ENCODE results near the gene RPL18A.

RPL18A gene

GRCh38 chr19:17846146-17846545 lies 13.6 kb upstream of the RPL18A start:
- no peak overlapping the region for H2AFZ ChIP-seq (ENCODE audit: low read depth, low read length)
- no peak overlapping the region for H2BK5ac ChIP-seq (ENCODE audit: low read depth, low read length, poor library complexity, severe bottlenecking)
- H3K27ac ChIP-seq (ENCODE audit: low read length, poor library complexity, severe bottlenecking) = no peak overlapping the region
- peaks cover 19% of the 10 kb centered on the region for H3K4me1 ChIP-seq (ENCODE audit: control insufficient read depth, insufficient read depth, low read depth, low read length)
- H3K4ac ChIP-seq (ENCODE audit: low read depth in 1 of 2, low read length in 2 of 2) = no peak overlapping the region
- no peak overlapping the region for H2BK120ac ChIP-seq (ENCODE audit: low read depth, low read length)
- no peaks in the 10 kb centered on the region for H3K9me3 ChIP-seq (ENCODE audit: control insufficient read depth, low read length)
- no peak overlapping the region for H2BK15ac ChIP-seq (ENCODE audit: low read depth, poor library complexity, severe bottlenecking)
- H3K4me3 ChIP-seq (ENCODE audit: insufficient read depth in 1 of 2, low read depth in 1 of 2, low read length in 2 of 2) = no peak overlapping the region
- no peak for DNase-seq
- no peak overlapping the region for H3K9ac ChIP-seq (ENCODE audit: low read length)
- H2AK5ac ChIP-seq (ENCODE audit: low read length, severe bottlenecking) = no peak overlapping the region
- no peaks in the 10 kb centered on the region for H3K36me3 ChIP-seq (ENCODE audit: control insufficient read depth in 1 of 2, insufficient read depth in 2 of 2, low read depth in 1 of 2, low read length in 2 of 2)
- H3K14ac ChIP-seq (ENCODE audit: low read length in 2 of 2) = no peak overlapping the region
- H3K79me1 ChIP-seq (replicated peaks; ENCODE audit: low read length, poor library complexity, severe bottlenecking) = no peaks in the 10 kb centered on the region
- peaks cover 27 to 30% of the 10 kb centered on the region in 2 experiments for H3K27me3 ChIP-seq (ENCODE audit: control insufficient read depth in 1 of 2, insufficient read depth in 1 of 2, low read length in 2 of 2)
- no peak overlapping the region for H3K18ac ChIP-seq (ENCODE audit: low read depth in 1 of 2, low read length in 2 of 2)
- 94% methylated on average over 8 of the region's 8 CpGs for WGBS
- no peak overlapping the region for H4K91ac ChIP-seq (ENCODE audit: low read length)
- H3K4me2 ChIP-seq (ENCODE audit: low read length, poor library complexity, severe bottlenecking) = no peak overlapping the region
- H3K23ac ChIP-seq (ENCODE audit: low read length in 2 of 2) = no peak overlapping the region
- no peak overlapping the region for H2BK12ac ChIP-seq (ENCODE audit: low read length in 2 of 2)
- no peak overlapping the region for H4K8ac ChIP-seq (ENCODE audit: low read length)

GRCh38 chr19:17847538-17848366 lies 12.0 kb upstream of the RPL18A start, which contains the start of gene JAK3:
Gene JAK3 (minus strand): TSS chr19:17847982. CDS start chr19:17844417, 3,565 bp downstream.
- H2BK5ac ChIP-seq (ENCODE audit: low read depth, low read length, poor library complexity, severe bottlenecking) = no peak within 1 kb of the TSS
- H3K9me3 ChIP-seq (ENCODE audit: control insufficient read depth, low read length) = no peaks in the 10 kb centered on the region
- peak within 1 kb of the TSS; percentile 15 to 54 for H3K4ac ChIP-seq (ENCODE audit: low read depth in 1 of 2, low read length in 2 of 2)
- no peak within 1 kb of the TSS for H2AK5ac ChIP-seq (ENCODE audit: low read length, severe bottlenecking)
- H3K9ac ChIP-seq (ENCODE audit: low read length) = peak within 1 kb of the TSS; percentile 78
- peaks cover 14 to 17% of the 10 kb centered on the region in 2 experiments for H3K27me3 ChIP-seq (ENCODE audit: control insufficient read depth in 1 of 2, insufficient read depth in 1 of 2, low read length in 2 of 2)
- H3K4me1 ChIP-seq (ENCODE audit: control insufficient read depth, insufficient read depth, low read depth, low read length) = peaks cover 5% of the 10 kb centered on the region
- no peak within 1 kb of the TSS for H3K23ac ChIP-seq (ENCODE audit: low read length in 2 of 2)
- H2BK15ac ChIP-seq (ENCODE audit: low read depth, poor library complexity, severe bottlenecking) = peak within 1 kb of the TSS; percentile 84
- no peaks in the 10 kb centered on the region for H3K79me1 ChIP-seq (replicated peaks; ENCODE audit: low read length, poor library complexity, severe bottlenecking)
- no peak within 1 kb of the TSS for H2BK120ac ChIP-seq (ENCODE audit: low read depth, low read length)
- H3K14ac ChIP-seq (ENCODE audit: low read length in 2 of 2) = no peak within 1 kb of the TSS
- no peak within 1 kb of the TSS for H3K27ac ChIP-seq (ENCODE audit: low read length, poor library complexity, severe bottlenecking)
- H3K4me2 ChIP-seq (ENCODE audit: low read length, poor library complexity, severe bottlenecking) = peak within 1 kb of the TSS; percentile 51
- H3K4me3 ChIP-seq (ENCODE audit: insufficient read depth in 1 of 2, low read depth in 1 of 2, low read length in 2 of 2) = peak within 1 kb of the TSS in 1 of 2 experiments; percentile 56
- H4K8ac ChIP-seq (ENCODE audit: low read length) = peak within 1 kb of the TSS; percentile 41
- no peaks in the 10 kb centered on the region for H3K36me3 ChIP-seq (ENCODE audit: control insufficient read depth in 1 of 2, insufficient read depth in 2 of 2, low read depth in 1 of 2, low read length in 2 of 2)
- WGBS = 20% methylated on average over 40 of the region's 40 CpGs
- no peak within 1 kb of the TSS for H2AFZ ChIP-seq (ENCODE audit: low read depth, low read length)
- DNase-seq = peak; percentile 69
- H2BK12ac ChIP-seq (ENCODE audit: low read length in 2 of 2) = peak within 1 kb of the TSS in 1 of 2 experiments; percentile 6
- peak within 1 kb of the TSS; percentile 64 for H4K91ac ChIP-seq (ENCODE audit: low read length)
- peak within 1 kb of the TSS; percentile 48 to 71 for H3K18ac ChIP-seq (ENCODE audit: low read depth in 1 of 2, low read length in 2 of 2)

DNA sequence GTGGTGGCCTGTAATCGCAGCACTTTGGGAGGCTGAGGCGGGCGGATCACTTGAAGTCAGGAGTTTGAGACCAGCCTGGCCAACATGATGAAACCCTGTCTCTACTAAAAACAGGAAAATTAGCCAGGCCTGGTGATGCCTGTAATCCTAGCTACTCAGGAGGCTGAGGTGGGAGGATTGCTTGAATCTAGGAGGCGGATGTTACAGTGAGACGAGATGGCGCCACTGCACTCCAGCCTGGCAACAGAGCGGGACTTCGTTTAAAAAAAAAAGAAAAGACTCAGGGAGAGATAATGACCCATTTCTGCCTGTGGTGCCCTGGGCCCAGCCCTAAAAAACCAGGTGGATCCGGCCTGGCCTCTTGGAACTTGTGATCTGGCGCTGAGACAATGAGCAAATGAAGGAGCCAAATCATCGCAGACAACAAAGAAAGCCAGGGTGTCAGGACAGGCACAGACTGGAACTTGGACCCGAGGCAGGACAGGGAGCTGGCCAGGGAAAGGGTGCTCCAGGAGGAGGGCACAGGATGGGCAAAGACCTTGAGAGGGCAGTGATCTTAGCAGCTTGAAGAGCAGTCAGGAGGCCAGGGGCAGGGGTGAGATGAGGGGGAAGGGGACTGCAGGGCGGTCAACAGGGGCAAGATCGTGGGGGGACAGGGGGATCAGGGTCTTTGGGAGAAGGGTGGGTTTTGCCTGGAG lies 11.0 kb upstream of the RPL18A start:
- Histone ChIP-seq H3K23ac (ENCODE audit: low read length in 2 of 2) (no peak overlapping the region), H3K27ac (ENCODE audit: low read length, poor library complexity, severe bottlenecking) (no peak overlapping the region), H3K36me3 (ENCODE audit: control insufficient read depth in 1 of 2, insufficient read depth in 2 of 2, low read depth in 1 of 2, low read length in 2 of 2) (no peaks in the 10 kb centered on the region), H3K79me1 (replicated peaks; ENCODE audit: low read length, poor library complexity, severe bottlenecking) (no peaks in the 10 kb centered on the region), H3K4me2 (ENCODE audit: low read length, poor library complexity, severe bottlenecking) (no peak overlapping the region), H2BK12ac (ENCODE audit: low read length in 2 of 2) (peak overlapping the region in 1 of 2 experiments; percentile 6), H3K14ac (ENCODE audit: low read length in 2 of 2) (peak overlapping the region in 1 of 2 experiments; percentile 79), H2BK15ac (ENCODE audit: low read depth, poor library complexity, severe bottlenecking) (no peak overlapping the region), H3K9ac (ENCODE audit: low read length) (no peak overlapping the region), H2AFZ (ENCODE audit: low read depth, low read length) (no peak overlapping the region), H3K9me3 (ENCODE audit: control insufficient read depth, low read length) (no peaks in the 10 kb centered on the region), H3K4ac (ENCODE audit: low read depth in 1 of 2, low read length in 2 of 2) (no peak overlapping the region), H3K4me1 (ENCODE audit: control insufficient read depth, insufficient read depth, low read depth, low read length) (peaks cover 5% of the 10 kb centered on the region), H3K4me3 (ENCODE audit: insufficient read depth in 1 of 2, low read depth in 1 of 2, low read length in 2 of 2) (no peak overlapping the region), H4K8ac (ENCODE audit: low read length) (no peak overlapping the region), H2BK120ac (ENCODE audit: low read depth, low read length) (no peak overlapping the region), H2AK5ac (ENCODE audit: low read length, severe bottlenecking) (no peak overlapping the region), H2BK5ac (ENCODE audit: low read depth, low read length, poor library complexity, severe bottlenecking) (no peak overlapping the region), H3K27me3 (ENCODE audit: control insufficient read depth in 1 of 2, insufficient read depth in 1 of 2, low read length in 2 of 2) (peaks cover 4 to 7% of the 10 kb centered on the region in 2 experiments), H3K18ac (ENCODE audit: low read depth in 1 of 2, low read length in 2 of 2) (no peak overlapping the region), H4K91ac (ENCODE audit: low read length) (no peak overlapping the region)
- DNase-seq = no peak
- WGBS = 92% methylated on average over 11 of the region's 14 CpGs

DNA sequence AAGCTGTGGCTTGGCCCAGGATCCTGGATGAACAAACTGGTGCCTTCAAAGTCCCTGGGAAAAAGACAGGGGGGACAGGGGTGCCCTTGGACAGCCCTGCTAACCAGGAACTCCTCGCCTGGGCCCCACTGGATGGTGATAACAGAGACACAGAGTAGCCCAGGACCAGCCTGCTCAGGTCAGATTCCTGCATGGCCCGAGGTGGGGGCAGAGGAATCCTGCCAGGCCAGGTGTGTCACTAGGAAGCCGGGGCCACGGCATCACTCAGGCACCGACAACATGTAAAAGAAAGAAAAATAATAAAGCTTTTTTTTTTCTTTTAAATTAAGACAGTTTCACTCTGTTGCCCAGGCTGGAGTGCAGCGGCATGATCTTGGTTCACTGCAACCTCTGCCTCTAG lies 5.6 kb upstream of the RPL18A start:
- Histone ChIP-seq H2BK120ac (ENCODE audit: low read depth, low read length) (no peak overlapping the region), H3K4me3 (ENCODE audit: insufficient read depth in 1 of 2, low read depth in 1 of 2, low read length in 2 of 2) (no peak overlapping the region), H3K36me3 (ENCODE audit: control insufficient read depth in 1 of 2, insufficient read depth in 2 of 2, low read depth in 1 of 2, low read length in 2 of 2) (no peaks in the 10 kb centered on the region), H2AFZ (ENCODE audit: low read depth, low read length) (peak overlapping the region; percentile 14), H3K27ac (ENCODE audit: low read length, poor library complexity, severe bottlenecking) (no peak overlapping the region), H3K4ac (ENCODE audit: low read depth in 1 of 2, low read length in 2 of 2) (no peak overlapping the region), H3K14ac (ENCODE audit: low read length in 2 of 2) (peak overlapping the region in 1 of 2 experiments; percentile 32), H3K4me1 (ENCODE audit: control insufficient read depth, insufficient read depth, low read depth, low read length) (no peaks in the 10 kb centered on the region), H2BK12ac (ENCODE audit: low read length in 2 of 2) (no peak overlapping the region), H2BK15ac (ENCODE audit: low read depth, poor library complexity, severe bottlenecking) (no peak overlapping the region), H3K4me2 (ENCODE audit: low read length, poor library complexity, severe bottlenecking) (no peak overlapping the region), H3K9me3 (ENCODE audit: control insufficient read depth, low read length) (no peaks in the 10 kb centered on the region), H4K91ac (ENCODE audit: low read length) (no peak overlapping the region), H3K23ac (ENCODE audit: low read length in 2 of 2) (no peak overlapping the region), H2BK5ac (ENCODE audit: low read depth, low read length, poor library complexity, severe bottlenecking) (no peak overlapping the region), H3K79me1 (replicated peaks; ENCODE audit: low read length, poor library complexity, severe bottlenecking) (no peaks in the 10 kb centered on the region), H4K8ac (ENCODE audit: low read length) (no peak overlapping the region), H3K9ac (ENCODE audit: low read length) (no peak overlapping the region), H3K27me3 (ENCODE audit: control insufficient read depth in 1 of 2, insufficient read depth in 1 of 2, low read length in 2 of 2) (peaks cover 0 to 2% of the 10 kb centered on the region in 2 experiments), H2AK5ac (ENCODE audit: low read length, severe bottlenecking) (no peak overlapping the region), H3K18ac (ENCODE audit: low read depth in 1 of 2, low read length in 2 of 2) (no peak overlapping the region)
- no peak for DNase-seq
- WGBS = 95% methylated on average over 3 of the region's 6 CpGs
